Stomach (tissue), 9 donors: ENCODE measurements around the gene A2M. TPM values are rescaled to one million over a fixed set of nuclear protein-coding genes. Genes with fewer than 3 reads are reported as not detected.

Source experiments
- DNase-seq, 2 donors: peaks; one replicate each; pipeline versions ENCODE4 v3.0.0 to v3.0.0-alpha.2; 2013 to 2019
- H3K27ac ChIP-seq, 5 donors: fragments of 200-600 bp in 4 of 5; sonication (generic) in 4 of 5; one replicate each; pipeline ENCODE4 v1.5.1; 2013 to 2019; ENCODE audit warnings: mild to moderate bottlenecking in 1 of 5, moderate library complexity in 1 of 5
- H3K27me3 ChIP-seq, 3 donors: fragments of 200-600 bp; sonication (generic); one replicate each; pipeline ENCODE4 v1.5.1; 2017 to 2019; ENCODE audit warnings: mixed run types in 1 of 3
- H3K36me3 ChIP-seq, 4 donors: fragments of 200-600 bp; sonication (generic); 1 replicate in 3 of 4; 2 replicates in 1 of 4; pipeline ENCODE4 v1.5.1; 2016 to 2019
- H3K4me1 ChIP-seq, 4 donors: fragments of 200-600 bp; sonication (generic); one replicate each; pipeline ENCODE4 v1.5.1; 2016 to 2019
- H3K4me3 ChIP-seq, 4 donors: fragments of 200-600 bp; sonication (generic) in 3 of 4; one replicate each; pipeline ENCODE4 v1.5.1; 2016 to 2019; ENCODE audit warnings: mild to moderate bottlenecking in 1 of 4
- H3K9me3 ChIP-seq, 4 donors: fragments of 200-600 bp; sonication (generic); one replicate each; pipeline ENCODE4 v1.5.1; 2016 to 2019
- CTCF ChIP-seq, 7 experiments: fragments of 450-650 bp in 4 of 7; fragments of 200-600 bp in 3 of 7; sonication (generic) in 3 of 7; IDR thresholded peaks; one replicate each; pipeline ENCODE4 v1.5.1; 2016 to 2019; ENCODE audit warnings: antibody characterized with exemption in 7 of 7, control low read depth in 2 of 7, mild to moderate bottlenecking in 1 of 7
- EP300 ChIP-seq: sonication (generic); formaldehyde crosslinking; IDR thresholded peaks from one replicate; pipeline ENCODE4 v1.6.1; 2017; ENCODE audit warnings: antibody characterized with exemption
- POLR2A ChIP-seq, 4 donors: fragments of 450-650 bp; IDR thresholded peaks; one replicate each; pipeline ENCODE4 v1.6.1; 2016; ENCODE audit warnings: antibody characterized with exemption in 4 of 4, control low read depth in 2 of 4, mild to moderate bottlenecking in 1 of 4, moderate library complexity in 1 of 4
- POLR2AphosphoS5 ChIP-seq, 3 donors: sonication (generic); formaldehyde crosslinking; IDR thresholded peaks; one replicate each; pipeline ENCODE4 v1.6.1; 2016; ENCODE audit warnings: antibody characterized with exemption in 3 of 3
- WGBS, 5 donors: extraction: QIAGEN DNeasy Blood & Tissue Kit in 3 of 5; methylation state at CpG; one replicate each; pipeline versions ENCODE4 v1.1.5 to v1.1.7; 2013 to 2018; 5-methylcytosine and 5-hydroxymethylcytosine counted together
- intact Hi-C: fragments of 100-400 bp; cut with DNase I; formaldehyde crosslinking; loops from one replicate; pipeline ENCODE4 v1.15.1; 2023; ENCODE audit warnings: low total_unique reads
- polyA plus RNA-seq, 3 donors: library from polyadenylated mRNA; stranded (reverse); fragments of 200-250 nt; gene quantifications; one replicate each; pipeline ENCODE4 v1.2.3, GENCODE V29; 2013
- total RNA-seq, 5 donors: library from RNA; depleted of rRNA; stranded (reverse); fragments of >200 nt; gene quantifications; one replicate each; pipeline versions ENCODE4 v1.1.0 to v1.2.3, GENCODE V29; 2014 to 2016
- donor health status: healthy with polysubstance abuse.
- donor health status: Bipolar disorder and iron deficiency.
- donor health status: healthy.

Gene A2M
- total and polyA plus RNA-seq, 8 donors, result 47.4 to 445 (median 133) TPM

GRCh38 chr12:9098115-9098452 is 17.6 kb downstream of the A2M start:
- H3K4me3 ChIP-seq, result no peak overlapping the region
- H3K27ac ChIP-seq, result no peak overlapping the region
- no peaks in the 10 kb centered on the region for H3K27me3 ChIP-seq
- TF ChIP-seq POLR2AphosphoS5 (IDR thresholded peaks at IDR 0.05), result no peak
- TF ChIP-seq POLR2A (IDR thresholded peaks at IDR 0.05), result no peak
- no peak for TF ChIP-seq CTCF (IDR thresholded peaks at IDR 0.05)
- TF ChIP-seq EP300, result no peak
- WGBS, 5 donors, result 90 to 97% (median 94%) methylated on average over 6 of the region's 6 CpGs
- peaks cover 17 to 87% (median 86%) of the 10 kb centered on the region in 4 donors for H3K36me3 ChIP-seq
- no peaks in the 10 kb centered on the region for H3K9me3 ChIP-seq
- intact Hi-C loops, result no loop called here
- no peaks in the 10 kb centered on the region for H3K4me1 ChIP-seq
- no peak for DNase-seq

- no peak for DNase-seq
- no peaks in the 10 kb centered on the region for H3K4me1 ChIP-seq
- no peak for TF ChIP-seq POLR2AphosphoS5 (IDR thresholded peaks at IDR 0.05)
- no peak for TF ChIP-seq EP300
- TF ChIP-seq POLR2A (IDR thresholded peaks at IDR 0.05), result no peak
- TF ChIP-seq CTCF (IDR thresholded peaks at IDR 0.05), result no peak
- H3K27ac ChIP-seq, result no peak overlapping the region
- no peaks in the 10 kb centered on the region for H3K27me3 ChIP-seq
- no peaks in the 10 kb centered on the region for H3K9me3 ChIP-seq
- H3K36me3 ChIP-seq, result peaks cover 17 to 90% (median 86%) of the 10 kb centered on the region in 4 donors
- intact Hi-C loops, result no loop called here
- H3K4me3 ChIP-seq, result no peak overlapping the region
- WGBS, 5 donors, result 80 to 90% (median 89%) methylated on average over 2 of the region's 2 CpGs
These were observed 19.0 kb downstream of the A2M start for GRCh38 chr12:9096563-9097176.

- TF ChIP-seq POLR2A (IDR thresholded peaks at IDR 0.05) (no peak), POLR2AphosphoS5 (IDR thresholded peaks at IDR 0.05) (no peak), EP300 (no peak), CTCF (IDR thresholded peaks at IDR 0.05) (no peak)
- Histone ChIP-seq H3K4me3 (no peak overlapping the region), H3K27ac (no peak overlapping the region), H3K4me1 (no peaks in the 10 kb centered on the region), H3K27me3 (no peaks in the 10 kb centered on the region), H3K36me3 (peaks cover 17 to 90% (median 85%) of the 10 kb centered on the region in 4 donors), H3K9me3 (no peaks in the 10 kb centered on the region)
- intact Hi-C loops, result no loop called here
- WGBS, 5 donors, result 90 to 97% (median 95%) methylated on average over 3 of the region's 3 CpGs
- no peak for DNase-seq
These were observed 20.4 kb downstream of the A2M start for GRCh38 chr12:9095322-9095721.

- DNase-seq, result no peak
- no peaks in the 10 kb centered on the region for H3K4me1 ChIP-seq
- H3K27me3 ChIP-seq, result no peaks in the 10 kb centered on the region
- H3K9me3 ChIP-seq, result no peaks in the 10 kb centered on the region
- intact Hi-C loops, result no loop called here
- TF ChIP-seq CTCF (IDR thresholded peaks at IDR 0.05) (no peak), EP300 (no peak), POLR2AphosphoS5 (IDR thresholded peaks at IDR 0.05) (no peak), POLR2A (IDR thresholded peaks at IDR 0.05) (no peak)
- H3K4me3 ChIP-seq, result no peak overlapping the region
- WGBS, 5 donors, result 89 to 94% (median 91%) methylated on average over 3 of the region's 3 CpGs
- H3K36me3 ChIP-seq, result peaks cover 17 to 92% (median 88%) of the 10 kb centered on the region in 4 donors
- no peak overlapping the region for H3K27ac ChIP-seq
These were observed 21.1 kb downstream of the A2M start for GRCh38 chr12:9094512-9095206.
